ENCODE measurements around the gene MOV10L1.

The MOV10L1 gene

DNA sequence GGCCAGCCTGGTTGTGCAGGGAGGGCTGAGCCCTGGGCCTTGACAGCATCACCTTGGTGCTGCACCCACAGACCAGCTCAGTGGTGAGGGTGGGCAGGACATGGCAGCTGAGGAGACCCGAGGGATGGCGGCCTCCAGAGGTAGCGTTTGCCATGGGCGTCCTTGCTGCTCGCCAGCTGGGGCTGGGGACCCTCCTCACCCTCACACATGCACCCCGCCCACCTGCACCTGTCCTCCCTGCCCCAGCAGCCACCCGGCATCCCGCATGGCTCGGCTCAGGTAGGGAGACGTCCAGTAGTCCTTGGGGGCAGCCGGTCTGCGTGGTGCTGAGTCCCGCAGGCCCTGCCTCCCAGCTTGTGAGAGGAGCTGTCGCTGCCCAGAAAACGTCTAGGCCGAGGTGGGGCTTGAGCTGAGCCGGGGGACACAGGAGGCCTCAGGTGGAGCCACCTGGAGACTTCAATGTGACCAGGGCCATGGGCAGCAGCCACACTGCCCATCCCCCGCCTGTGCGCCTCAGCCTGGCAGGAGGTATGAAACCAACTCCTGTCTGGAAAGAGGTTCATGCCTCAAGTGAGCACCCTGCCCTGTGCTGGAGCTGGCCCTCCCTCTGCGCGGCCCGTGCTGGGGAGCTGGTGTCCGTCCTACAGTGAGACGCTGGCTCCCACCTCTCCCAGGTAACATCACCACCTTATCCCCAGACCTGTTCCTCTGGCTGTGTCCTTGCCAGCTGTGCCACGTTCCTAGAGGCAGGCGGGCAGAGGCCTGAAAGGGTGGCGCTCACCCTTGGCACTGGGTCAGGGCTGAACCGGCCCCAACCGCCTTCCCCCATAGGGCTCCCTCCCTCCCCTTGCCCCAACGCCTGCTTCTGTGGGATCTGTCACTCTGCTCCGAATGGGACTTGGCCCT, 92.6 kb downstream of the MOV10L1 start:
- no CpG with 5 or more reads among the region's 31 CpGs for WGBS (ENCODE audit: extremely low coverage, insufficient coverage, low lambda C conversion rate)
- Histone ChIP-seq H3K4ac (ENCODE audit: low read depth, low read length) (no peak overlapping the region), H3K79me2 (ENCODE audit: control insufficient read depth, insufficient read depth, low read length) (peaks cover 8% of the 10 kb centered on the region), H2BK15ac (replicated peaks; ENCODE audit: low read depth) (no peak overlapping the region), H3K36me3 (ENCODE audit: control insufficient read depth, insufficient read depth, low read length) (no peaks in the 10 kb centered on the region), H3K23ac (ENCODE audit: low read length) (no peak overlapping the region), H3K4me2 (ENCODE audit: low read length) (no peak overlapping the region), H3K79me1 (ENCODE audit: low read length) (peaks cover 3% of the 10 kb centered on the region), H2BK5ac (ENCODE audit: low read length) (no peak overlapping the region), H3K27me3 (ENCODE audit: insufficient read depth, low read length, poor library complexity) (no peaks in the 10 kb centered on the region), H3K56ac (ENCODE audit: low read length) (no peak overlapping the region), H3K18ac (ENCODE audit: low read length) (no peak overlapping the region), H3K27ac (ENCODE audit: low read depth, low read length) (no peak overlapping the region), H3K9ac (ENCODE audit: low read length) (no peak overlapping the region), H2AK5ac (ENCODE audit: low read length) (no peak overlapping the region), H4K8ac (ENCODE audit: low read depth, low read length) (no peak overlapping the region), H3K4me3 (ENCODE audit: low read length) (no peak overlapping the region), H4K5ac (ENCODE audit: low read length) (no peak overlapping the region), H2BK120ac (ENCODE audit: low read depth, low read length) (no peak overlapping the region), H3K4me1 (ENCODE audit: control insufficient read depth, low read depth, low read length) (no peaks in the 10 kb centered on the region)
- DNase-seq: no peak

- H4K8ac ChIP-seq (ENCODE audit: low read depth, low read length): no peak overlapping the region
- H3K4me3 ChIP-seq (ENCODE audit: low read length): no peak overlapping the region
- no peak overlapping the region for H3K9ac ChIP-seq (ENCODE audit: low read length)
- no peak for DNase-seq
- no peaks in the 10 kb centered on the region for H3K4me1 ChIP-seq (ENCODE audit: control insufficient read depth, low read depth, low read length)
- peaks cover 4% of the 10 kb centered on the region for H3K79me1 ChIP-seq (ENCODE audit: low read length)
- H3K27ac ChIP-seq (ENCODE audit: low read depth, low read length): no peak overlapping the region
- no peak overlapping the region for H3K4ac ChIP-seq (ENCODE audit: low read depth, low read length)
- no peak overlapping the region for H4K5ac ChIP-seq (ENCODE audit: low read length)
- H3K79me2 ChIP-seq (ENCODE audit: control insufficient read depth, insufficient read depth, low read length): peaks cover 8% of the 10 kb centered on the region
- no CpG with 5 or more reads among the region's 19 CpGs for WGBS (ENCODE audit: extremely low coverage, insufficient coverage, low lambda C conversion rate)
- H2AK5ac ChIP-seq (ENCODE audit: low read length): no peak overlapping the region
- no peak overlapping the region for H2BK5ac ChIP-seq (ENCODE audit: low read length)
- no peak overlapping the region for H2BK120ac ChIP-seq (ENCODE audit: low read depth, low read length)
- no peak overlapping the region for H3K23ac ChIP-seq (ENCODE audit: low read length)
- H2BK15ac ChIP-seq (replicated peaks; ENCODE audit: low read depth): no peak overlapping the region
- H3K36me3 ChIP-seq (ENCODE audit: control insufficient read depth, insufficient read depth, low read length): no peaks in the 10 kb centered on the region
- H3K18ac ChIP-seq (ENCODE audit: low read length): no peak overlapping the region
- H3K27me3 ChIP-seq (ENCODE audit: insufficient read depth, low read length, poor library complexity): no peaks in the 10 kb centered on the region
- no peak overlapping the region for H3K56ac ChIP-seq (ENCODE audit: low read length)
- no peak overlapping the region for H3K4me2 ChIP-seq (ENCODE audit: low read length)
Observed at GRCh38 chr22:50183141-50183971, 93.5 kb downstream of the MOV10L1 start.

DNA sequence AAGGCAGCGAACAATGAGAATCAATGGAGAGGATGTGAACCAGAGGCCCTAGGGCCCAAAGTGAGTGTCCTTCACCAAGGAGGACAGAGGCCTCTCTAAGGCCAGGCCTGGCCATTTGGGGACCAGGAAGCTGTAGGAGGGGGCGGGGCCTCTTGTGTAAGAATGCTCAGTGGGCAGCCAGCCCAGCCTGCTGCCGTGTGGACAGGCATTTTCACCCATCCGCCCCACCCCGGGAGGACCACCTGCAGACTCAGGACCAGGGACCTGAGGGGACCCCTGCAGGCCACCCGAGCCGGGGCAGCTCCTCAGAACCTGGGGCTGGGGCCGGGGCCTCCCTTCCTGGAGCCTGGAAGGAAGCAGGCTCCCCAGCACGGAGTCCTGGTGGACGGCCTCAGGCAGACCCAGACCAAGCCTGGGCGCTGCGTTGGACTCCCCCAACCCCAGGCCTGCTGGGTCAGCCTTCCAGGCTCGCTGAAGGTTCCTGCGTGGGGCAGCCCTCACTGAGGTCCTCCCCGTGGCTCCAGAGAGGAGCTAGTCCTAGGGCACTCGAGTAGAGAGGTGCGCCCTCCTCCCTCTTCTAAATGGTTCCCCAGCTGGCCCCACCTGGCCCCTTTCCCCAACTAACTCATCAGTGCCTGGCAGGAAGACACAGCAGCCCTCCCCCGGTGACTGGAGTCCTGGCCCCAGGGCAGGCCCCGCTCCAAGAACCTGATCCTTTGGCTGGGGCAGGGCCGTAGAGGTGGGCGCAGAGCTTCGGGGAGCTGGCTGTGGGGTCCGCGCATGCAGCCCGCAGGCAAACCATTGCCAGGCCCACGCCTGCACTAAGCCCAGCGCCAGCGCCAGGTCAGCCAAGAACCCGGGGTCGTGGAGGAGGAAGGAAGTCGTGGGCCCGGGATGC, 94.4 kb downstream of the MOV10L1 start:
- Histone ChIP-seq H4K8ac (ENCODE audit: low read depth, low read length) (no peak overlapping the region), H3K56ac (ENCODE audit: low read length) (peak overlapping the region; percentile 89), H3K79me2 (ENCODE audit: control insufficient read depth, insufficient read depth, low read length) (peaks cover 8% of the 10 kb centered on the region), H3K36me3 (ENCODE audit: control insufficient read depth, insufficient read depth, low read length) (no peaks in the 10 kb centered on the region), H3K23ac (ENCODE audit: low read length) (no peak overlapping the region), H3K9ac (ENCODE audit: low read length) (peak overlapping the region; percentile 70), H3K4me1 (ENCODE audit: control insufficient read depth, low read depth, low read length) (no peaks in the 10 kb centered on the region), H3K27me3 (ENCODE audit: insufficient read depth, low read length, poor library complexity) (no peaks in the 10 kb centered on the region), H3K4me2 (ENCODE audit: low read length) (no peak overlapping the region), H3K27ac (ENCODE audit: low read depth, low read length) (no peak overlapping the region), H2AK5ac (ENCODE audit: low read length) (no peak overlapping the region), H3K4me3 (ENCODE audit: low read length) (no peak overlapping the region), H3K18ac (ENCODE audit: low read length) (no peak overlapping the region), H2BK120ac (ENCODE audit: low read depth, low read length) (no peak overlapping the region), H3K4ac (ENCODE audit: low read depth, low read length) (no peak overlapping the region), H2BK5ac (ENCODE audit: low read length) (no peak overlapping the region), H2BK15ac (replicated peaks; ENCODE audit: low read depth) (no peak overlapping the region), H3K79me1 (ENCODE audit: low read length) (peaks cover 6% of the 10 kb centered on the region), H4K5ac (ENCODE audit: low read length) (no peak overlapping the region)
- no peak for DNase-seq
- WGBS (ENCODE audit: extremely low coverage, insufficient coverage, low lambda C conversion rate): no CpG with 5 or more reads among the region's 32 CpGs

DNA sequence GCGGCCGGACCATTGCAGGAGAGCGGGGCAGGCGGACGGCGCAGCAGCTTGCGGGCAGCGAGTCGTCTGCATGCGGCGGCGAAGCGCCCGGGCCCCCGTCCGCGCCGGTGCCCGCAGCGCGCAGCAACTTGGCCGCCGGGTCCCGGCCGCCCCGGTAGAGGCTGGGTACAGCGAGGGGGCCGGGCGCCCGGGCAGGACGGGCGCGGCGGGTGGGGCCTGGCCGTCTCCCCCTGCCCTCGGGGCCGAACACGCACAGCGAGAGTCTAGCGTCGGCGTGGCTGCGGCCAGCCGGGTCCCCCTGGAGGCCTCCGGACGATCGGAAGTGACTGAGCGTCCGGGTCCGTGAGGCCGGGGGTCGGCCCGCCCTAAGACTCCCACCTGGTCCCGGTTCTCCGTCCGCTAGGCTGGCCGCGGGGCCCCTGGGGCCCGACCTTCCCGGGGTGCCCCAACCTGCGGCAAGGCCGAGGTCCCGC, 95.1 kb downstream of the MOV10L1 start:
- Histone ChIP-seq H2BK5ac (ENCODE audit: low read length) (no peak overlapping the region), H3K36me3 (ENCODE audit: control insufficient read depth, insufficient read depth, low read length) (no peaks in the 10 kb centered on the region), H3K4me1 (ENCODE audit: control insufficient read depth, low read depth, low read length) (peaks cover under 1% of the 10 kb centered on the region), H3K27me3 (ENCODE audit: insufficient read depth, low read length, poor library complexity) (no peaks in the 10 kb centered on the region), H3K18ac (ENCODE audit: low read length) (no peak overlapping the region), H3K4ac (ENCODE audit: low read depth, low read length) (no peak overlapping the region), H4K8ac (ENCODE audit: low read depth, low read length) (no peak overlapping the region), H3K56ac (ENCODE audit: low read length) (peak overlapping the region; percentile 89), H3K9ac (ENCODE audit: low read length) (peak overlapping the region; percentile 70), H3K79me1 (ENCODE audit: low read length) (peaks cover 6% of the 10 kb centered on the region), H4K5ac (ENCODE audit: low read length) (no peak overlapping the region), H2BK15ac (replicated peaks; ENCODE audit: low read depth) (no peak overlapping the region), H3K23ac (ENCODE audit: low read length) (peak overlapping the region; percentile 89), H3K79me2 (ENCODE audit: control insufficient read depth, insufficient read depth, low read length) (peaks cover 8% of the 10 kb centered on the region), H2BK120ac (ENCODE audit: low read depth, low read length) (no peak overlapping the region), H3K4me3 (ENCODE audit: low read length) (no peak overlapping the region), H3K4me2 (ENCODE audit: low read length) (peak overlapping the region; percentile 71), H3K27ac (ENCODE audit: low read depth, low read length) (no peak overlapping the region), H2AK5ac (ENCODE audit: low read length) (no peak overlapping the region)
- DNase-seq: no peak
- WGBS (ENCODE audit: extremely low coverage, insufficient coverage, low lambda C conversion rate): no CpG with 5 or more reads among the region's 63 CpGs

DNA sequence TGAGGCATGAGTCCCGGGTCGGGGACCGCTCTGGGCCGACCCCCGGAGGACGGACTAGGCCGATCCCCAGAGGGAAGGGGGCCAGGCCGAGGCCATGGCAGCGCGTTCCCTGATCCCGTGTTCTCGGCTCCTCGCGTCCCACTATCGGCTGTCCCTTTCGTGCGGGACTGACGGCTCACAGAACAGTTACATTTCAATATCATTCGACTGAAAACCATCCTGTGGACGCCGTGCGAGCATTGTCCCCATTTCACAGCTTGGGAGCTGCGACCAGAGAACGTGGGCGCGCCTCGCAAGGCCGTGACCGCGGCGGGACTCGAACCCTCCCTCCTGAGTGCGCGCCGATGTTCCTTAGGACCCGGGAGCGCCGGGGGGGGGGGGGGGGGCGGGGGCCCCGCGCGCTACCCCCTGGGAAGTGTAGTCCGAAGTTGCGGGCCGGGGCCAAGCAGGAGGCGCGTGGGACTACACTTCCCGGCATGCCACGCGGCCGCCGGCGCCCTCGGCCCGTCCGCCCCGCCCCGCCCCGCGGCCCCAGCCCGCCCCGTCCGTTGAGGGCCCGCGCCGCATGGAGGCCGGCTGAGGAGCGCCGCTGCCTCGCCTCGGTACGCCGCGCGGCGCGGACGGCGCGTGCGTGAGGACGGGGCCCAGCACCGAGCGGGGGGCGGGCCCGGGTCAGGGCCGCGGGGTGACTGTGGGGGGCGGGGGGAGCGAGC, 95.7 kb downstream of the MOV10L1 start, which contains the start of gene TRABD:
Gene TRABD, plus strand, starts transcription at position 539 of the 713 bp plus-strand sequence. CDS start 7,148 bp downstream, outside the sequence.
- H3K9ac ChIP-seq (ENCODE audit: low read length): peak within 1 kb of the TSS; percentile 88
- DNase-seq: peak; percentile 93
- peak within 1 kb of the TSS; percentile 85 for H3K4me2 ChIP-seq (ENCODE audit: low read length)
- no peak within 1 kb of the TSS for H2BK120ac ChIP-seq (ENCODE audit: low read depth, low read length)
- WGBS (ENCODE audit: extremely low coverage, insufficient coverage, low lambda C conversion rate): no CpG with 5 or more reads among the region's 90 CpGs
- peak within 1 kb of the TSS; percentile 89 for H3K23ac ChIP-seq (ENCODE audit: low read length)
- no peak within 1 kb of the TSS for H2BK15ac ChIP-seq (replicated peaks; ENCODE audit: low read depth)
- H3K36me3 ChIP-seq (ENCODE audit: control insufficient read depth, insufficient read depth, low read length): no peaks in the 10 kb centered on the region
- H3K79me1 ChIP-seq (ENCODE audit: low read length): peaks cover 6% of the 10 kb centered on the region
- peak within 1 kb of the TSS; percentile 66 for H3K18ac ChIP-seq (ENCODE audit: low read length)
- peak within 1 kb of the TSS; percentile 64 for H3K4me3 ChIP-seq (ENCODE audit: low read length)
- H3K4ac ChIP-seq (ENCODE audit: low read depth, low read length): peak within 1 kb of the TSS; percentile 87
- peak within 1 kb of the TSS; percentile 91 for H3K56ac ChIP-seq (ENCODE audit: low read length)
- no peak within 1 kb of the TSS for H2BK5ac ChIP-seq (ENCODE audit: low read length)
- no peak within 1 kb of the TSS for H4K5ac ChIP-seq (ENCODE audit: low read length)
- H3K79me2 ChIP-seq (ENCODE audit: control insufficient read depth, insufficient read depth, low read length): peaks cover 8% of the 10 kb centered on the region
- no peak within 1 kb of the TSS for H4K8ac ChIP-seq (ENCODE audit: low read depth, low read length)
- no peak within 1 kb of the TSS for H2AK5ac ChIP-seq (ENCODE audit: low read length)
- no peak within 1 kb of the TSS for H3K27ac ChIP-seq (ENCODE audit: low read depth, low read length)
- peaks cover 2% of the 10 kb centered on the region for H3K4me1 ChIP-seq (ENCODE audit: control insufficient read depth, low read depth, low read length)
- H3K27me3 ChIP-seq (ENCODE audit: insufficient read depth, low read length, poor library complexity): no peaks in the 10 kb centered on the region

All from mesendoderm (in vitro differentiated cells).